Testis (tissue), 2 donors: Measurements from ENCODE around the gene SF3B3.

ENCODE experiments used
- POLR2A ChIP-seq: fragments of 450-650 bp; IDR thresholded peaks from one replicate; pipeline ENCODE4 v1.6.1; 2017; ENCODE audit warnings: antibody characterized with exemption, mild to moderate bottlenecking, moderate library complexity
- TF ChIP-seq, protein P1 (sequence below), 3 experiments: fragments of 450-650 bp in 2 of 3; fragments of 200-600 bp in 1 of 3; sonication (generic) in 1 of 3; IDR thresholded peaks; one replicate each; pipeline ENCODE4 v1.5.1; 2016 to 2019; ENCODE audit warnings: antibody characterized with exemption in 3 of 3, mild to moderate bottlenecking in 2 of 3, moderate library complexity in 1 of 3

DNA sequence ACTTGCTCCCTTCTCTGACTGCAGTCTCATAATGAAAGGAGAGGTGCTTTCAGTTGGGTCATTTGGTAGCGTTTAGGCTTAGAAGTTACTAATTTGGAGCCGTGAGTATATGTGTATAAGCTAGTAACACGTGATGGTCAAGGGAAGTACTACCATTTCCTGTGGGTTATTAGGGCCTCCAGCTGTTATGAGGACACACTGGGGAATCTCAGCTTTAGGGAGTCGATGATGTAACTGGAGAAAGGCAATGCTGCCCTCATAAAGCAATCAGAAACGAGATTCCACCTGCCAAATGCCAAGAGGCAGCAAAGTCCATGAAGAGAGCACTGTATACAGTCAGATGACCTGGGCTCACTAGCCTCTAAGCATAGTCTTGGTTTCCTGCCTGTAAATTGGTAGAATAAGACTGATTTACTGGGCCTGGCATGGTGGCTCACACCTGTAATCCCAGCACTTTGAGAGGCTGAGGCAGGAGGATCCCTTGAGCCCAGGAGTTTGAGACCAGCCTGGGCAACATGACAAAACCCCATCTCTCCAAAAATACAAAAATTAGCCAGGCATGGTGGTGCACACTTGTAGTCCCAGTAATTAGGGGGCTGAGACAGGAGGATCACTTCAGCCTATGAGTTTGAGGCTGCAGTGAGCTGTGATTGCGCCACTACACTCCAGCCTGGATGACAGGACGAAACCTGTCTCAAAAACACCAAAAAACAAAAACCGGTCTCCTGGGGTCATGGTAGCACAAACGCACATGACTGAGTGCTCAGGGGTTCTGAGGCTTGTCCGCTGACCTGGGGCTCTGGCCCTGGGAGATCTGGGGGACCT lies 53.0 kb downstream of the SF3B3 start:
- TF ChIP-seq, protein P1, sequence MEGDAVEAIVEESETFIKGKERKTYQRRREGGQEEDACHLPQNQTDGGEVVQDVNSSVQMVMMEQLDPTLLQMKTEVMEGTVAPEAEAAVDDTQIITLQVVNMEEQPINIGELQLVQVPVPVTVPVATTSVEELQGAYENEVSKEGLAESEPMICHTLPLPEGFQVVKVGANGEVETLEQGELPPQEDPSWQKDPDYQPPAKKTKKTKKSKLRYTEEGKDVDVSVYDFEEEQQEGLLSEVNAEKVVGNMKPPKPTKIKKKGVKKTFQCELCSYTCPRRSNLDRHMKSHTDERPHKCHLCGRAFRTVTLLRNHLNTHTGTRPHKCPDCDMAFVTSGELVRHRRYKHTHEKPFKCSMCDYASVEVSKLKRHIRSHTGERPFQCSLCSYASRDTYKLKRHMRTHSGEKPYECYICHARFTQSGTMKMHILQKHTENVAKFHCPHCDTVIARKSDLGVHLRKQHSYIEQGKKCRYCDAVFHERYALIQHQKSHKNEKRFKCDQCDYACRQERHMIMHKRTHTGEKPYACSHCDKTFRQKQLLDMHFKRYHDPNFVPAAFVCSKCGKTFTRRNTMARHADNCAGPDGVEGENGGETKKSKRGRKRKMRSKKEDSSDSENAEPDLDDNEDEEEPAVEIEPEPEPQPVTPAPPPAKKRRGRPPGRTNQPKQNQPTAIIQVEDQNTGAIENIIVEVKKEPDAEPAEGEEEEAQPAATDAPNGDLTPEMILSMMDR (IDR thresholded peaks at IDR 0.05), result no peak
- TF ChIP-seq POLR2A, result no peak
